CD4-positive, alpha-beta memory T cell (primary cell): Measurements from ENCODE around the gene CWC25. TPM values are rescaled to one million over a fixed set of nuclear protein-coding genes. Genes with fewer than 3 reads are reported as not detected.
"Not testable (repeated sequence)": the region's sequence is repeated elsewhere in the genome, so short reads cannot be mapped to it uniquely, and the experiment has no call there.

Experiments
- CTCF ChIA-PET: fragments of 350-600 bp; sonication (Branson Sonifier 250); formaldehyde crosslinking; loops from one replicate; lab custom pipeline; 2021; ENCODE audit warnings: inconsistent platforms; ENCODE audit not compliant: partially characterized antibody; lab: Charles Lee
- POLR2A ChIA-PET: fragments of 350-600 bp; sonication (Branson Sonifier 250); formaldehyde crosslinking; loops from one replicate; lab custom pipeline; 2021; ENCODE audit not compliant: partially characterized antibody; lab: Charles Lee
- DNase-seq, 5 donors: peaks; one replicate each; pipeline versions ENCODE4 v3.0.0 to v3.0.0-alpha.2; 2020 to 2022; ENCODE audit warnings: mixed read lengths in 1 of 5
- H3K27ac ChIP-seq: one replicate; pipeline ENCODE4 v1.7.0; 2013; ENCODE audit warnings: low read depth, low read length
- H3K27me3 ChIP-seq: 2 replicates; pipeline ENCODE4 v1.7.0; 2013; ENCODE audit warnings: mild to moderate bottlenecking, low read length, moderate library complexity; ENCODE audit not compliant: insufficient read depth
- H3K36me3 ChIP-seq: 2 replicates; pipeline ENCODE4 v1.7.0; 2013; ENCODE audit warnings: mild to moderate bottlenecking, low read length, moderate library complexity; ENCODE audit not compliant: insufficient read depth
- H3K4me1 ChIP-seq: 2 replicates; pipeline ENCODE4 v1.7.0; 2013; ENCODE audit warnings: mild to moderate bottlenecking, low read length, moderate library complexity; ENCODE audit not compliant: insufficient read depth
- H3K4me3 ChIP-seq, 2 donors: one replicate each; pipeline ENCODE4 v1.7.0; 2013; ENCODE audit warnings: low read length in 2 of 2, mild to moderate bottlenecking in 1 of 2
- H3K9me3 ChIP-seq, 2 donors: one replicate each; pipeline ENCODE4 v1.7.0; 2013; ENCODE audit warnings: low read length in 2 of 2, control low read depth in 1 of 2; ENCODE audit not compliant: control insufficient read depth in 1 of 2
- H3K27ac Mint-ChIP-seq, 7 donors: one replicate each; pipeline ENCODE4 v1.8.0; 2020 to 2021; ENCODE audit warnings: mixed read lengths in 7 of 7, mild to moderate bottlenecking in 6 of 7, inconsistent platforms in 3 of 7, moderate library complexity in 3 of 7
- H3K27me3 Mint-ChIP-seq, 2 donors: one replicate each; pipeline ENCODE4 v1.8.0; 2020 to 2021; ENCODE audit warnings: mixed read lengths in 2 of 2
- H3K36me3 Mint-ChIP-seq, 2 donors: one replicate each; pipeline ENCODE4 v1.8.0; 2020 to 2021; ENCODE audit warnings: mixed read lengths in 2 of 2, inconsistent platforms in 1 of 2, mild to moderate bottlenecking in 1 of 2
- H3K4me1 Mint-ChIP-seq, 4 donors: one replicate each; pipeline ENCODE4 v1.8.0; 2020 to 2021; ENCODE audit warnings: mixed read lengths in 4 of 4, mild to moderate bottlenecking in 1 of 4
- H3K4me3 Mint-ChIP-seq, 8 donors: one replicate each; pipeline ENCODE4 v1.8.0; 2020 to 2021; ENCODE audit warnings: mixed read lengths in 8 of 8, mild to moderate bottlenecking in 7 of 8, moderate library complexity in 6 of 8, inconsistent platforms in 3 of 8
- H3K9me3 Mint-ChIP-seq, 8 donors: one replicate each; pipeline ENCODE4 v1.8.0; 2020 to 2021; ENCODE audit warnings: mixed read lengths in 8 of 8, mild to moderate bottlenecking in 5 of 8, inconsistent platforms in 3 of 8, moderate library complexity in 1 of 8
- intact Hi-C: fragments of 100-400 bp; cut with micrococcal nuclease; formaldehyde crosslinking; loops from one replicate; pipeline ENCODE4 v1.15.1; 2023
- polyA plus RNA-seq, 2 donors: library from polyadenylated mRNA; unstranded; fragments of 300-500 nt; fragmentation: Illumina TruSeq; gene quantifications; one replicate each; pipeline ENCODE4 v1.2.3, GENCODE V29; 2021
- total RNA-seq, 2 experiments: library from RNA; stranded (reverse); gene quantifications; one replicate each; pipeline ENCODE4 v1.2.3, GENCODE V29; 2021

The CWC25 gene
- total and polyA plus RNA-seq, 4 experiments from 2014 or later: 4.3 to 46.8 (median 27.0) TPM

DNA sequence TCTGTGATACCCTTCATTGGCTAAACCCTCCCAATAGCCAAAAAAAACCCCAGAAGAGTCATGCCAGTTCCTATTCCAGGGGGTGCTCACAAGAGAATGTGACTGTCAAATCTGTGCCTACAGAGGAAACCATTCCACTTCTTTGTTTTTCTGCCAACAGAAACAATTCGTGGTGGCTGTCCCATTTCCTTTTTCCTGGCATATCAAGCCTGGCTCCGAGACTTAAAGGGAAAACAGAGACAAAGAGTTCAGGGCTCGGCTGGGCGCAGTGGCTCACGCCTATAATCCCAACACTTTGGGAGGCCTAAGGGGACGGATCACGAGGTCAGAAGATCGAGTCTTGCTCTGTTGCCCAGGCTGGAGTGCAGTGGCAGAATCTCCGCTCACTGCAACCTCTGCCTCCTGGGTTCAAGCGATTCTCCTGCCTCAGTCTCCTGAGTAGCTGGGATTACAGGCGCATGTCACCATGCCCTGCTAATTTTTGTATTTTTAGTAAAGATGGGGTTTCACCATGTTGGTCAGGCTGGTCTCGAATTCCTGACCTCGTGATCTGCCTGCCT, 34.9 kb downstream of the CWC25 start:
- H3K4me3 ChIP-seq, H3K27me3 Mint-ChIP-seq, DNase-seq, CTCF ChIA-PET, intact Hi-C loops, H3K9me3 ChIP-seq, H3K4me1 ChIP-seq, H3K9me3 Mint-ChIP-seq, H3K27ac Mint-ChIP-seq, H3K27me3 ChIP-seq, POLR2A ChIA-PET, H3K27ac ChIP-seq, H3K4me3 Mint-ChIP-seq: not testable (repeated sequence)
- H3K36me3 ChIP-seq: peaks cover 12% of the 10 kb centered on the region
- H3K4me1 Mint-ChIP-seq: peaks cover 0 to 35% (median 26%) of the 10 kb centered on the region in 4 donors
- H3K36me3 Mint-ChIP-seq: peaks cover 12 to 40% of the 10 kb centered on the region in 2 donors

DNA sequence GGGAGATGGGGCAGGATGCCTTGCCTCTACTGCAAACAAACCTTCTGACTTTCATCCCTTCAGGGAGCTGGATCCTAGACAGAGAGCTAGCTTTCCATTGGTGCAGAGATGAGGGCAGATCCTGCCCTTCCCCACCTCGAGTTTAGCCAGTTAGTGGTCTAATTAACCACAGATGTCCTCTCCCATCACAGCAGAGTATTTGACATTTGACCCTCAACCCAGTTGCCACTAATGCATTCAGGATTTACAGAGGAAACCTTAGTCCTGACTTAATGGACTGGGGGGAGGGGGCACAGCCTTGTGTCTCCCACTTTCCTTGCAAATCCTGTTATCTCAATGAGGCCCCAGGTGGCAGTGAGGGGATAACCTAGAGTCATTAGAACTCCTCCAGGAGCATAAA, 35.9 kb downstream of the CWC25 start:
- intact Hi-C loops: no loop called here
- H3K4me3 Mint-ChIP-seq: no peak overlapping the region
- H3K27ac Mint-ChIP-seq: peak overlapping the region in 1 of 7 donors; percentile 73
- H3K27ac ChIP-seq: no peak overlapping the region
- ChIA-PET POLR2A (interaction anchor here (1.2 kb wide), 1 partner anchor 29 kb away, joined by 3 read pairs; no protein-coding TSS in a partner anchor), CTCF (no interaction called here)
- no peaks in the 10 kb centered on the region for H3K27me3 Mint-ChIP-seq
- H3K9me3 Mint-ChIP-seq: no peaks in the 10 kb centered on the region
- peaks cover 0 to 28% (median 22%) of the 10 kb centered on the region in 4 donors for H3K4me1 Mint-ChIP-seq
- no peaks in the 10 kb centered on the region for H3K4me1 ChIP-seq
- H3K9me3 ChIP-seq: no peaks in the 10 kb centered on the region
- H3K27me3 ChIP-seq: no peaks in the 10 kb centered on the region
- no peak for DNase-seq
- H3K36me3 Mint-ChIP-seq: peaks cover 21 to 47% of the 10 kb centered on the region in 2 donors
- no peak overlapping the region for H3K4me3 ChIP-seq
- H3K36me3 ChIP-seq: peaks cover 19% of the 10 kb centered on the region

DNA sequence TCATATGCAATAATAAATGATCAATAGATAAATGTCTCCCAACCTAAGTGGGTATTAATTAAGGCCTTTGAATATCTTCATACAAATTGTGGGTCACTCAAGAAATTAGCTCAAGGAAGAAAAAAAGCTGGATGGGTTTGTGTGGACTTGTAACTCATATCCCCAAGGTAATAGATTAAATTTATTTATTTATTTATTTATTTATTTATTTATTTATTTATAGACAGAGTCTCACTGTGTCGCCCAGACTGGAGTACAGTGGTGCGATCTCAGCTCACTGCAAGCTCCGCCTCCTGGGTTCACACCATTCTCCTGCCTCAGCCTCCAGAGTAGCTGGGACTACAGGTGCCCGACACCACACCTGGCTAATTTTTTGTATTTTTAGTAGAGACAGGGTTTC, 37.1 kb downstream of the CWC25 start:
- H3K27ac ChIP-seq, intact Hi-C loops, H3K27me3 Mint-ChIP-seq, H3K9me3 Mint-ChIP-seq, H3K4me3 ChIP-seq, DNase-seq, POLR2A ChIA-PET, H3K9me3 ChIP-seq, H3K4me3 Mint-ChIP-seq, H3K27me3 ChIP-seq, H3K4me1 ChIP-seq: not testable (repeated sequence)
- H3K36me3 Mint-ChIP-seq: peaks cover 16 to 48% of the 10 kb centered on the region in 2 donors
- peak overlapping the region in 1 of 7 donors; percentile 8 for H3K27ac Mint-ChIP-seq
- H3K36me3 ChIP-seq: peaks cover 27% of the 10 kb centered on the region
- peaks cover 0 to 22% (median 19%) of the 10 kb centered on the region in 4 donors for H3K4me1 Mint-ChIP-seq
- CTCF ChIA-PET: interaction anchor here (1.4 kb wide), 1 partner anchor 33 kb away, joined by 4 read pairs; no protein-coding TSS in a partner anchor

DNA sequence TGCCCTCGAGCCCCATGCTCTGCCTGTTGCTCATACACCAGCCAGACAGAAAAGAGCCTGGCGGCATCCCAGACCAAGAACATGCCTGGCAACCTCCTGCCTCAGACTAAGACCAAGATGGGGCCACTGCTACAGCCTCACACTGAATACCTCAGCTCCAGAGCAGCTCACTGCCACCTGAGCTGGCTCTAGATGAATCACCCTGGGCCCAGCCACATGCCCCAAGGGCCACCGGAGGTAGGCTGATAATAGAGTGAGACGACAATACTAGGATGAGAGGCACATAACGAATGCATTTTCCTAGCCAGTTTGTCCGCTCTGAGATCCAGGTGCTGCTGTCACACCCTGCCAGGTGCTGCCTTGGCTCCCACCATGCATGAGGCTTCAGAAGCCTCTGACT, 38.7 kb downstream of the CWC25 start:
- intact Hi-C loops: no loop called here
- H3K4me3 Mint-ChIP-seq: no peak overlapping the region
- no peak overlapping the region for H3K4me3 ChIP-seq
- no peaks in the 10 kb centered on the region for H3K4me1 ChIP-seq
- H3K36me3 Mint-ChIP-seq: peaks cover 16 to 57% of the 10 kb centered on the region in 2 donors
- POLR2A ChIA-PET: interaction anchor here (1.8 kb wide), 1 partner anchor 12 kb away, joined by 5 read pairs; no protein-coding TSS in a partner anchor
- CTCF ChIA-PET: no interaction called here
- H3K9me3 Mint-ChIP-seq: no peaks in the 10 kb centered on the region
- H3K27ac Mint-ChIP-seq: no peak overlapping the region
- H3K36me3 ChIP-seq: peaks cover 36% of the 10 kb centered on the region
- no peak for DNase-seq
- no peaks in the 10 kb centered on the region for H3K9me3 ChIP-seq
- H3K4me1 Mint-ChIP-seq: peaks cover 0 to 17% (median 14%) of the 10 kb centered on the region in 4 donors
- no peaks in the 10 kb centered on the region for H3K27me3 ChIP-seq
- no peaks in the 10 kb centered on the region for H3K27me3 Mint-ChIP-seq
- no peak overlapping the region for H3K27ac ChIP-seq

DNA sequence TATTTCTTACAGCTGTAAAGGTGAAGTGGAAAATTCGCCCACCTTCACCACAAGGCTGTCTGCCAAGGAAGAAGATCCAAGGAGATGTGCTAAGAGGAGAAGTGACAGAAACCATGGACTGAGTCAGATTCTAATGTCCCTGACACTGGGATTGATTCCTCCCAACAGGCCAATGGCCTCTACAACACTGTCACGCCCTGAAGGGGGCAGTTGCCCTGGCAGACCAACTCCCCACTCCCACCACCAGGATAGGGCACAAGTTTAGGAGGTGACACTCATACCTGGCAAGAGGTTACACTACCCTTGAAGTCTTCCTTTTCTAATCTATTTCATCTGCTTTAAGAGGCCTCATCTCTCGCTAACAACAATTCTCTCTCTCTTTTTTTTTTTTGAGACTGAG, 41.9 kb downstream of the CWC25 start:
- Histone ChIP-seq H3K27me3 (no peaks in the 10 kb centered on the region), H3K9me3 (no peaks in the 10 kb centered on the region), H3K4me1 (no peaks in the 10 kb centered on the region), H3K27ac (no peak overlapping the region), H3K4me3 (no peak overlapping the region), H3K36me3 (peaks cover 68% of the 10 kb centered on the region)
- DNase-seq: no peak
- peaks cover 0 to 2% (median 0%) of the 10 kb centered on the region in 4 donors for H3K4me1 Mint-ChIP-seq
- no peaks in the 10 kb centered on the region for H3K9me3 Mint-ChIP-seq
- peak overlapping the region in 1 of 7 donors; percentile 18 for H3K27ac Mint-ChIP-seq
- no peaks in the 10 kb centered on the region for H3K27me3 Mint-ChIP-seq
- ChIA-PET POLR2A (no interaction called here), CTCF (no interaction called here)
- peaks cover 44 to 77% of the 10 kb centered on the region in 2 donors for H3K36me3 Mint-ChIP-seq
- intact Hi-C loops: no loop called here
- no peak overlapping the region for H3K4me3 Mint-ChIP-seq

DNA sequence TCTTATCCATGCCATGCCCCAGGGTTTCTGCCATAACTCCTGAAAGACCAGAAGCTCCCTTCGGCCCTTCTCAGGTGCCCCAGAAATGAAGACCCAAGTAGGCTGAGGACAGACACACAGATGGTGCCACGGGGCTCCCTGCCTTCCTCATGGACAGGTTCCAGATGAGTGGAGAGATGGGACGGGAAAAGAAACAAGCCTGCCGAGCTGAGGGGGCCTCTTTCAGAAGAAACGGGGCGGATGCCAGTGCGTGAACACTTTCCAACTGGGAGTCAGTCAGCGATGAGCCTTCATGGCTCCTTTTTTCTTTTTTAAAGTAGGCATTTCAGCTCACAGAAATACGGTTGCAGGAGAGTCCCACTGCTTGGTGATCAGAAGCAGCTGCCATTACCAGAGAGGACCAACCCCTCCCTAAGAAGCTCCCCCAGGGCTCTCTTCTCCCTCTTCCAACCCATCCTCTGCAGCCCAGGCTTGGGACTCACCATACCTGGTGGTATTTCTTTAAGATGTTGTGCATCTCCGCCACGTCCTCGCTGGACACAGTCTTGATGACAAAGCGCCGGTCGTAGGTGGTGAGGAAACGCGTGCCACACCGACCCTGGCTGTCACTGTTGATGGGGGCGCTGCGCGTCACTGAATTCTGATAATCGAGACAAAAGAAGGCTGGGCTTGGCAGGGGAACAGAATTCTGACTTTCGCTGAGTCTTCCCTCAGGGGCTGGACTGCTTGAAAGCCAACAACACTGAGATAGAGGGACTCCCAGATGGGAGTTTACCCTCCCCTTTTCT, 45.0 kb downstream of the CWC25 start:
- H3K9me3 ChIP-seq: no peaks in the 10 kb centered on the region
- H3K27ac Mint-ChIP-seq: peak overlapping the region in 2 of 7 donors; percentile 8 to 57
- peaks cover 52 to 74% of the 10 kb centered on the region in 2 donors for H3K36me3 Mint-ChIP-seq
- H3K27me3 ChIP-seq: no peaks in the 10 kb centered on the region
- H3K27ac ChIP-seq: no peak overlapping the region
- POLR2A ChIA-PET: no interaction called here
- H3K4me3 Mint-ChIP-seq: no peak overlapping the region
- CTCF ChIA-PET: no interaction called here
- H3K4me3 ChIP-seq: no peak overlapping the region
- H3K36me3 ChIP-seq: peaks cover 78% of the 10 kb centered on the region
- H3K9me3 Mint-ChIP-seq: no peaks in the 10 kb centered on the region
- no peaks in the 10 kb centered on the region for H3K4me1 Mint-ChIP-seq
- H3K4me1 ChIP-seq: no peaks in the 10 kb centered on the region
- DNase-seq: no peak
- no peaks in the 10 kb centered on the region for H3K27me3 Mint-ChIP-seq
- intact Hi-C loops: no loop called here

DNA sequence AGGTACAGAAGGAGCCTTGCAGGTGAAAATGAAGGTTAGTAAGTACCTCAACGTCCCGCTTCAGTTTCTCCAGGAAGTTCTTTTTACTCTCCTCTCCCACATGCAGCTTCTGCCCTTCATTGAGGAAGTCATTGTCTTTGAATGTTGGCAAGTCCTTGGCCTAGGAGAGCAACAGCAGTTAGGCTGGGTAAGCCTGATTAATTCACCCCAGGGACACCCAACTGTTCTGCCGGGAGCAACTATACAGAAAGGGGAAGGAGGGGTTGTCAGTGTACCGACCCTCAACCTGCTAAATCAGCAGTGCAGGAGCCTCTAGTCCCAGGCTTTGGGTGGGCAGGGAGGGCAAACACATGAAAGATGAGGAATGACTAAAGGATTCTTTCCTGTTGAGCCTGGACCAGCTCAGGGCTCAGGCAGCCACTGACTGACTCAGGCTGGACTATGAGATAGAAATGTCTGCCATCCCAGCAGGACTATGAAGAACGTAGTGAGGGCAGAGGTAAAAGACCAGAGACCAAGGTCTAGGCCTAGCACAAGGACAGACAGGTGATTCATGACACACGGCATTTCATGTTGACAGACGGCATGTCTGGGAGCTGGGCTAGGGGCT, 47.4 kb downstream of the CWC25 start:
- no peak overlapping the region for H3K4me3 ChIP-seq
- H3K9me3 ChIP-seq: no peaks in the 10 kb centered on the region
- Mint-ChIP-seq H3K9me3 (no peaks in the 10 kb centered on the region), H3K27me3 (no peaks in the 10 kb centered on the region), H3K27ac (peak overlapping the region in 2 of 7 donors; percentile 7 to 47), H3K36me3 (peaks cover 58 to 74% of the 10 kb centered on the region in 2 donors), H3K4me1 (peaks cover 0 to 2% (median 0%) of the 10 kb centered on the region in 4 donors), H3K4me3 (no peak overlapping the region)
- ChIA-PET POLR2A (no interaction called here), CTCF (no interaction called here)
- H3K27me3 ChIP-seq: no peaks in the 10 kb centered on the region
- intact Hi-C loops: no loop called here
- peaks cover 79% of the 10 kb centered on the region for H3K36me3 ChIP-seq
- no peak overlapping the region for H3K27ac ChIP-seq
- H3K4me1 ChIP-seq: no peaks in the 10 kb centered on the region
- no peak for DNase-seq
